Adipocyte (in vitro differentiated cells): ENCODE results near the gene RDH11.

Experiments
- DNase-seq: peaks from one replicate; pipeline ENCODE4 v3.0.0-alpha.2; 2015; ENCODE audit warnings: low read depth
- H3K27me3 ChIP-seq: replicated peaks from 2 replicates; pipeline ENCODE4 v1.7.0; 2013; ENCODE audit warnings: mild to moderate bottlenecking, low read length, moderate library complexity; ENCODE audit not compliant: control insufficient read depth, insufficient read depth
- H3K36me3 ChIP-seq: 2 replicates; pipeline ENCODE4 v1.7.0; 2013; ENCODE audit warnings: low read length, mild to moderate bottlenecking, moderate library complexity; ENCODE audit not compliant: control insufficient read depth, insufficient read depth, severe bottlenecking
- H3K4me1 ChIP-seq: 2 replicates; pipeline ENCODE4 v1.7.0; 2013; ENCODE audit warnings: mild to moderate bottlenecking, low read length, moderate library complexity; ENCODE audit not compliant: control insufficient read depth, insufficient read depth
- H3K4me3 ChIP-seq: 2 replicates; pipeline ENCODE4 v1.7.0; 2013; ENCODE audit warnings: mild to moderate bottlenecking, low read length, moderate library complexity
- H3K9ac ChIP-seq: 2 replicates; pipeline ENCODE4 v1.7.0; 2013; ENCODE audit warnings: mild to moderate bottlenecking, low read length, moderate library complexity
- H3K9me3 ChIP-seq: 2 replicates; pipeline ENCODE4 v1.7.0; 2013; ENCODE audit warnings: mild to moderate bottlenecking, low read length, moderate library complexity; ENCODE audit not compliant: control insufficient read depth

Gene RDH11

GRCh38 chr14:67627519-67627918 lies 68.0 kb downstream of the RDH11 start:
- Histone ChIP-seq H3K27me3 (no peaks in the 10 kb centered on the region), H3K9me3 (no peaks in the 10 kb centered on the region), H3K4me3 (no peak overlapping the region), H3K36me3 (no peaks in the 10 kb centered on the region), H3K9ac (no peak overlapping the region), H3K4me1 (peaks cover 19% of the 10 kb centered on the region)
- no peak for DNase-seq
